Neural progenitor cell (in vitro differentiated cells): Measurements from ENCODE around the gene SIL1. TPM values are rescaled to one million over a fixed set of nuclear protein-coding genes. Genes with fewer than 3 reads are reported as not detected.

Experiments used
- DNase-seq: peaks from one replicate; pipeline ENCODE4 v3.0.0-alpha.2; 2016; ENCODE audit warnings: low spot score
- H2AFZ ChIP-seq: fragments of 200-600 bp; sonication (generic); replicated peaks from 2 replicates; pipeline ENCODE4 v1.6.1; 2016; ENCODE audit warnings: antibody characterized with exemption
- H3F3A ChIP-seq: fragments of 200-600 bp; sonication (generic); 2 replicates; pipeline ENCODE4 v1.6.1; 2016; ENCODE audit warnings: antibody characterized with exemption, low read depth
- H3K27ac ChIP-seq: fragments of 200-600 bp; sonication (generic); 2 replicates; pipeline ENCODE4 v1.5.1; 2016; ENCODE audit warnings: mild to moderate bottlenecking
- H3K27me3 ChIP-seq: fragments of 200-600 bp; sonication (generic); 2 replicates; pipeline ENCODE4 v1.6.1; 2016; ENCODE audit warnings: mild to moderate bottlenecking, moderate library complexity
- H3K36me3 ChIP-seq: fragments of 200-600 bp; sonication (generic); 2 replicates; pipeline ENCODE4 v1.5.1; 2016
- H3K4me1 ChIP-seq: fragments of 200-600 bp; sonication (generic); 2 replicates; pipeline ENCODE4 v1.6.1; 2016; ENCODE audit warnings: mixed run types
- H3K4me2 ChIP-seq: fragments of 200-600 bp; sonication (generic); 2 replicates; pipeline ENCODE4 v1.6.1; 2016
- H3K4me3 ChIP-seq: fragments of 200-600 bp; sonication (generic); 2 replicates; pipeline ENCODE4 v1.5.1; 2016
- H3K79me2 ChIP-seq: fragments of 200-600 bp; sonication (generic); 2 replicates; pipeline ENCODE4 v1.6.1; 2016; ENCODE audit warnings: low read depth
- H3K9ac ChIP-seq: fragments of 200-600 bp; sonication (generic); 2 replicates; pipeline ENCODE4 v1.6.1; 2016
- H3K9me3 ChIP-seq: fragments of 200-600 bp; sonication (generic); 2 replicates; pipeline ENCODE4 v1.5.1; 2016; ENCODE audit warnings: low read depth
- H4K20me1 ChIP-seq: fragments of 200-600 bp; sonication (generic); 2 replicates; pipeline ENCODE4 v1.6.1; 2016; ENCODE audit warnings: low read depth
- H3K27ac Mint-ChIP-seq: 3 replicates; pipeline ENCODE4 v1.8.0; 2021; ENCODE audit warnings: mixed read lengths
- H3K27me3 Mint-ChIP-seq: 2 replicates; pipeline ENCODE4 v1.8.0; 2022; ENCODE audit warnings: low read depth, mild to moderate bottlenecking, inconsistent platforms, moderate library complexity, mixed read lengths; ENCODE audit not compliant: insufficient read depth
- H3K36me3 Mint-ChIP-seq: 3 replicates; pipeline ENCODE4 v1.8.0; 2021; ENCODE audit warnings: mixed read lengths
- H3K4me1 Mint-ChIP-seq: 3 replicates; pipeline ENCODE4 v1.8.0; 2021; ENCODE audit warnings: mixed read lengths
- H3K4me3 Mint-ChIP-seq: 3 replicates; pipeline ENCODE4 v1.8.0; 2021; ENCODE audit warnings: mild to moderate bottlenecking, moderate library complexity, mixed read lengths
- H3K9me3 Mint-ChIP-seq: 3 replicates; pipeline ENCODE4 v1.8.0; 2020; ENCODE audit warnings: mixed read lengths
- EZH2 ChIP-seq: fragments of 200-600 bp; sonication (generic); IDR thresholded peaks from 2 replicates; pipeline ENCODE4 v1.6.1; 2017; ENCODE audit warnings: antibody characterized with exemption, mild to moderate bottlenecking, moderate library complexity
- EZH2phosphoT487 ChIP-seq: fragments of 200-600 bp; sonication (generic); IDR thresholded peaks from 2 replicates; pipeline ENCODE4 v1.6.1; 2017; ENCODE audit warnings: antibody characterized with exemption
- total RNA-seq: library from RNA; depleted of rRNA; stranded (reverse); fragments of >200 nt; gene quantifications from 2 replicates; pipeline ENCODE4 v1.2.3, GENCODE V29; 2015; ENCODE audit warnings: low replicate concordance
- TF ChIP-seq, protein P1 (sequence below): fragments of 200-600 bp; sonication (generic); IDR thresholded peaks from 2 replicates; pipeline ENCODE4 v1.5.1; 2017; ENCODE audit warnings: antibody characterized with exemption, mild to moderate bottlenecking

Gene SIL1
- total RNA-seq, 1 donor from 2014 or later, result 5.5 TPM

DNA sequence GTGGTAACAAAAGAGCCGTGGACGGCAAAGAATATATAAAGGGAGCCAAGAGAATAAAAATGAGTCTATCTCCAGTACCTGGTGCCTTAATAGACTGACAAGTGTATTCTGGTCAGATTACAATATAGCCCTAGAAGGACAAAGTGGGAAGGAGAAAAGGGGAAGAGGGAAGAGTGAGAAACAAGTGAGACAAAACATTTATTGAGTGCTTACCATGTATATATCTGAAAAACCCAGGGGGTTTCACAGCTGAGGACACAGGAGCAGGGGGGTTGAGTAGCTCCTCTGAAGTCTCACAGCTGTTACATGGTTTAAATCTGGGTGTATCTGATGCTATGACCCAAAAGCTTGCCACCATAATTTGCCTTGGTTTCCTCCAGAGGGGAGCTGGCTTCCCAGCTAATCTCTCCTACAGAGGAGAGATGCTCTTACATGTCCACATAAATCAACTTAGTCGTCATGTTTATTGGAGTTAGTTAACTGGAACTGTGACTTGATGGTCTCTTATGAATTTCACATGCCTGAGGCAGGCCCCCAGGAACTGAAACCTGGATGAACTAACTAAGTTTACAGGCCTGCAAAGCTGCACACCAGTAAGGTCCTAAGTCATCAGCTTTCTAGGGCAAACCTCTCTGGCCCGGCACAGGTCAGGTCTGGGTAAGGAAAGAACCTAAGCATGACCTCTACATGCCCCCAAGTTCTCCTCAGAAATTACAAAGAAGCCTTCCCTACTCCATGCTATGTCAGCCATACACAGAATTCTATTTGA is 15.5 kb downstream of the SIL1 start:
- TF ChIP-seq, protein P1, sequence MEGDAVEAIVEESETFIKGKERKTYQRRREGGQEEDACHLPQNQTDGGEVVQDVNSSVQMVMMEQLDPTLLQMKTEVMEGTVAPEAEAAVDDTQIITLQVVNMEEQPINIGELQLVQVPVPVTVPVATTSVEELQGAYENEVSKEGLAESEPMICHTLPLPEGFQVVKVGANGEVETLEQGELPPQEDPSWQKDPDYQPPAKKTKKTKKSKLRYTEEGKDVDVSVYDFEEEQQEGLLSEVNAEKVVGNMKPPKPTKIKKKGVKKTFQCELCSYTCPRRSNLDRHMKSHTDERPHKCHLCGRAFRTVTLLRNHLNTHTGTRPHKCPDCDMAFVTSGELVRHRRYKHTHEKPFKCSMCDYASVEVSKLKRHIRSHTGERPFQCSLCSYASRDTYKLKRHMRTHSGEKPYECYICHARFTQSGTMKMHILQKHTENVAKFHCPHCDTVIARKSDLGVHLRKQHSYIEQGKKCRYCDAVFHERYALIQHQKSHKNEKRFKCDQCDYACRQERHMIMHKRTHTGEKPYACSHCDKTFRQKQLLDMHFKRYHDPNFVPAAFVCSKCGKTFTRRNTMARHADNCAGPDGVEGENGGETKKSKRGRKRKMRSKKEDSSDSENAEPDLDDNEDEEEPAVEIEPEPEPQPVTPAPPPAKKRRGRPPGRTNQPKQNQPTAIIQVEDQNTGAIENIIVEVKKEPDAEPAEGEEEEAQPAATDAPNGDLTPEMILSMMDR, result no peak
- TF ChIP-seq EZH2 (no peak), EZH2phosphoT487 (no peak)
- peaks cover 12% of the 10 kb centered on the region for H3F3A ChIP-seq
- no peaks in the 10 kb centered on the region for H3K27me3 ChIP-seq
- H3K9me3 ChIP-seq, result no peaks in the 10 kb centered on the region
- Mint-ChIP-seq H3K36me3 (no peaks in the 10 kb centered on the region), H3K27ac (no peak overlapping the region), H3K27me3 (peaks cover 2% of the 10 kb centered on the region), H3K4me3 (no peak overlapping the region), H3K9me3 (no peaks in the 10 kb centered on the region), H3K4me1 (peaks cover 60% of the 10 kb centered on the region)
- peaks cover 30% of the 10 kb centered on the region for H3K4me1 ChIP-seq
- H3K4me3 ChIP-seq, result no peak overlapping the region
- no peak overlapping the region for H3K9ac ChIP-seq
- no peaks in the 10 kb centered on the region for H3K79me2 ChIP-seq
- no peak overlapping the region for H3K4me2 ChIP-seq
- H3K36me3 ChIP-seq, result no peaks in the 10 kb centered on the region
- no peak for DNase-seq
- no peaks in the 10 kb centered on the region for H4K20me1 ChIP-seq
- H3K27ac ChIP-seq, result no peak overlapping the region
- no peak overlapping the region for H2AFZ ChIP-seq

DNA sequence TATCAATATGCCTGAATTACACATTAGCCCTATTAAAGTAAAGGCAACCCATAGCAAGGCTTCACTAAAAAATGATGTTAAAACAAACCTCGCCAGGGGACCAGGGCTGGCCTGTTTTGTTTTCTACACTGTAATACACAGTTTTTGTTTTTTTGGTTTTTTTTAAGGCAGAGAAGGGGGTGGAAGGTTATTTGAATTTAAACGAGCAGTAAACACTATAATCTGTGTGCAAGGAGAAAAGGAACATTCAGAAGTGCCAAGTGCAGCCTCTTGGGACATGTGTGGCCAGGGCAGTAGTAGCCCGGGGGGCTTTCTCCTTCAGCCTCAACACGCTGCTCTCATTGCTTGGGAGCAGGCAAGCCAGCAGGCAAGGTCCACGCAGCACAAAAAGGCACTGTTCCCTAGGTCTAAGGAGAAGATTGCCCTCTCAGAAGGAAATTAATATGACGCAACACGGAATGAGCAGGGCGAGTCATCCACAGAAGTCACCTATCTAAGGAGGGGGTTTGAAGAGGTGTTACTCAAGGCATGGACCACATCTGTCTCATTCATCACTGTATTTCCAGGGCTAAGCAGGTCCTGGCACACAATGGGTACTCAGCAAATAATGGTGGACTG is 16.2 kb downstream of the SIL1 start:
- Histone ChIP-seq H3F3A (peaks cover 12% of the 10 kb centered on the region), H2AFZ (no peak overlapping the region), H3K4me1 (peaks cover 30% of the 10 kb centered on the region), H3K79me2 (no peaks in the 10 kb centered on the region), H3K27ac (no peak overlapping the region), H3K27me3 (no peaks in the 10 kb centered on the region), H3K9me3 (no peaks in the 10 kb centered on the region), H3K4me2 (no peak overlapping the region), H3K36me3 (no peaks in the 10 kb centered on the region), H3K9ac (no peak overlapping the region), H3K4me3 (no peak overlapping the region), H4K20me1 (no peaks in the 10 kb centered on the region)
- Mint-ChIP-seq H3K4me3 (no peak overlapping the region), H3K27me3 (peaks cover 2% of the 10 kb centered on the region), H3K9me3 (no peaks in the 10 kb centered on the region), H3K27ac (peak overlapping the region; percentile 13), H3K4me1 (peaks cover 65% of the 10 kb centered on the region), H3K36me3 (no peaks in the 10 kb centered on the region)
- DNase-seq, result no peak
- TF ChIP-seq, protein P1, result no peak
- TF ChIP-seq EZH2phosphoT487 (no peak), EZH2 (no peak)

DNA sequence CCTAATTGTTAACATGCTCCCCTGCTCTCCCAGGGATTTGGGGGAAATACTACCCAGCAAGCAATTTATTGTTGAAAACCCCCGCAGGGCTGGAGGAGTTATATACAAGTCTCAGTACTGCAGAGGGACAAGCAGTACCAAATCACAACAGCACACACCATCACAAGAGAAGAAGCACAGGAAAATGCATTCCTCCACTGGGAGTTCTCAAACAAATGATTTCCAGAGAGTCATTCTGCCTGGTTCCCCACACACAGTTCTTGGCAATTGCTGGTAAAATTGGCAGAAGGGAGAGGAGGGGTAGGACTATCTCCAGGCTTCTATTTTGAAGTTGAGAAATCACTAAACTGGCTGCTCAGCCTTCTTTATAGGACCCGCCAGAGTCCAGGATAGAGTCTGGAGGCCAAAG is 16.8 kb downstream of the SIL1 start:
- Mint-ChIP-seq H3K27ac (peak overlapping the region; percentile 69), H3K4me1 (peaks cover 65% of the 10 kb centered on the region)

More for the DNA sequence above, 16.8 kb downstream of the SIL1 start:
- Histone ChIP-seq H3K4me1 (peaks cover 30% of the 10 kb centered on the region), H2AFZ (no peak overlapping the region), H3K9ac (no peak overlapping the region), H4K20me1 (no peaks in the 10 kb centered on the region), H3F3A (peaks cover 12% of the 10 kb centered on the region), H3K27me3 (no peaks in the 10 kb centered on the region), H3K27ac (no peak overlapping the region), H3K9me3 (no peaks in the 10 kb centered on the region), H3K4me2 (no peak overlapping the region), H3K79me2 (no peaks in the 10 kb centered on the region), H3K36me3 (no peaks in the 10 kb centered on the region), H3K4me3 (no peak overlapping the region)
- DNase-seq, result no peak
- no peak for TF ChIP-seq EZH2
- no peak for TF ChIP-seq EZH2phosphoT487
- TF ChIP-seq, protein P1, result no peak
- peaks cover 2% of the 10 kb centered on the region for H3K9me3 Mint-ChIP-seq
- H3K36me3 Mint-ChIP-seq, result no peaks in the 10 kb centered on the region
- H3K27me3 Mint-ChIP-seq, result peaks cover 2% of the 10 kb centered on the region
- no peak overlapping the region for H3K4me3 Mint-ChIP-seq
